Lower leg skin (tissue), 3 donors: ENCODE measurements around the gene KCNIP4.

ENCODE experiments used
- CTCF ChIP-seq, 3 donors: fragments of 450-650 bp; IDR thresholded peaks; one replicate each; pipeline ENCODE4 v1.5.1; 2016; ENCODE audit warnings: antibody characterized with exemption in 3 of 3, mild to moderate bottlenecking in 3 of 3, moderate library complexity in 2 of 3
- POLR2A ChIP-seq, 2 donors: fragments of 450-650 bp; IDR thresholded peaks; one replicate each; pipeline ENCODE4 v1.6.1; 2016 to 2017; ENCODE audit warnings: antibody characterized with exemption in 2 of 2, mild to moderate bottlenecking in 1 of 2, moderate library complexity in 1 of 2

GRCh38 chr4:21778702-21779101 lies 169.9 kb downstream of the KCNIP4 start:
- TF ChIP-seq CTCF (IDR thresholded peaks at IDR 0.05): no peak
- no peak for TF ChIP-seq POLR2A (IDR thresholded peaks at IDR 0.05)
